GM21576 (cell line): ENCODE results near the gene PXDN.
"Not testable (repeated sequence)": the region's sequence is repeated elsewhere in the genome, so short reads cannot be mapped to it uniquely, and the experiment has no call there.

Source experiments
- ATAC-seq: cut with Tn5 transposase; IDR thresholded peaks from one replicate; pipeline ENCODE4 v1.9.1; 2021; ENCODE audit warnings: mild to moderate bottlenecking, moderate library complexity; ENCODE audit not compliant: unreplicated experiment

The PXDN gene

DNA sequence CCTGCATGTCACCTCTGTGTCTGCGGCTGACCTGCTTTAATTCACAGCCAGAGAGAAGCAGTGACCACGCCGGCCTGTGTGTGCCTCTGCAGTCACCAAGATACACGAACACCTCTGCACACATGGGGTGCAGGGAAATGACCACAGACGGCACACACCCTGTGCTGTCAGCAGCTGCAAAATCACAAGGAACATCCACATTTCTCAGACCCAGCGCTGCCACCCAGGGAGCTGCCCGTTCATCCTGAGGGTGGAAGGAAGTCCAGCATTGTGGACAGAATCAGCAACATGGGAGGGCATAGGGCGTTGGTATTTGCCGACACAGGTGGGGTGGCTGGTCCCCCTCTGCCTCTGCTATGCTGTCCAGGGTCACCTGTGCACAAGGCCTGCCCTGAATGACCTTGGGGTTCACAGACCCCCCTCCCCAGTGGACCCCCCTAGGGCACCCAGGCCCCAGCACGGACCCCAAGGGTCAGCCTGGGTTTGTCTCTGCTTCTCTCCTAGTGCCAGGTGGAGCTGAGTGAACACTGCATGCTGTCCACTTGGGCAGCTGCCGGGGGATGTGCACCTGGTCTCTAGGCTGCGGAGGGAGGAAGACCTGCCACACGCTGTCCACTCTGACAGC is 107.4 kb downstream of the PXDN start:
- ATAC-seq = no peak

GRCh38 chr2:1635823-1636222 is 108.5 kb downstream of the PXDN start:
- ATAC-seq = no peak

GRCh38 chr2:1634681-1635341 is 109.5 kb downstream of the PXDN start:
- no peak for ATAC-seq

DNA sequence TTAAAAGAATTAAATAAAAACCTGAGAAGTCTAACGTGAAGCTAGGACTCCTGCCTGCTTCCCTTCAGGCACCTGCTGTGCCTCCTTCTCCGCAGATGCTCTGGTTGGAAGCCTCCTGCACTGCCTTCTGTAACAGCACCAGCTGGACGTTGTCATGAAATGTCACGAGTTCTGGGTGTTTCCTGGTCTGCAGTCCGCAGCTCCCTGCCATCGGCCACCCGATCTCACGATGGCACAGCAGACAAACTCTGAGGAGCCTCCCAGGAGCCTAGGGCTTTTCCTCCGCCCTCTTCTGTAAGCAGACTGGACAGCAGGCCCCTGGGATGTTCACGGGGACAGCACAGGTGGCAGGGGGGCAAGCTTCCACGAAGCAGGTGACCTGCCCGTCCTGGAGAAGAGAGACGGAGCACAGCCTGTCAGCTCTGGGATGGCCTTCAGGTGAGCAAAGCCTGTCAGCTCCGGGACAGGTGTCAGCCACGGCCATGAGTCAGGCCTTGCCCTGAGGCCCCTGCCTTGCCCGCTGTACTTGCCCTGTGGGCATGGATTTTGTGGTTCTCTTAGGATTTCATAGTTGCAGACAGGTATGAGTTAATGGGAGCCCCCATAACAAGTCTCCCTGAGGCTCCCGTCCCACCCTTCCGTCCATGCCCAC is 110.3 kb downstream of the PXDN start:
- ATAC-seq = no peak

GRCh38 chr2:1633092-1633671 is 111.1 kb downstream of the PXDN start:
- no peak for ATAC-seq

DNA sequence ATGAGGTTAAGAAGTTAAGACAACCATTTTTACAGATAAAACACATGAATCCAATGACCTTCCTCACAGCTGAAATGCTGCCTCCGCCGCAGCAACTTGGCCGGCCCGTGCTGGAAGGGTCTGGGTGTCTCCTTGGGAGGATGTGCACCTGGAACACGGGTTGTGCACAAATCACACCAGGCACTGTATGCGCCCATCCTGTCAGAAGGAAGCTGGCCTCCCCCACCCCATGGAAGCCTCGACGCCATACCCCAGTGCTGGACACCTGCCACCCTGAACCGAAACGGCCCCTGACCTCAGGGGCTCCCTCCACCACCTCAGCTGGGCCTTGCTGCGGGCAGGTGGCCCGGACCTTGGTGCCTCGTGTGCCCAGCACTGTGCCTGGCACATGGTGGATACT is 111.8 kb downstream of the PXDN start:
- no peak for ATAC-seq

GRCh38 chr2:1632002-1632348 is 112.3 kb downstream of the PXDN start:
- ATAC-seq = no peak

DNA sequence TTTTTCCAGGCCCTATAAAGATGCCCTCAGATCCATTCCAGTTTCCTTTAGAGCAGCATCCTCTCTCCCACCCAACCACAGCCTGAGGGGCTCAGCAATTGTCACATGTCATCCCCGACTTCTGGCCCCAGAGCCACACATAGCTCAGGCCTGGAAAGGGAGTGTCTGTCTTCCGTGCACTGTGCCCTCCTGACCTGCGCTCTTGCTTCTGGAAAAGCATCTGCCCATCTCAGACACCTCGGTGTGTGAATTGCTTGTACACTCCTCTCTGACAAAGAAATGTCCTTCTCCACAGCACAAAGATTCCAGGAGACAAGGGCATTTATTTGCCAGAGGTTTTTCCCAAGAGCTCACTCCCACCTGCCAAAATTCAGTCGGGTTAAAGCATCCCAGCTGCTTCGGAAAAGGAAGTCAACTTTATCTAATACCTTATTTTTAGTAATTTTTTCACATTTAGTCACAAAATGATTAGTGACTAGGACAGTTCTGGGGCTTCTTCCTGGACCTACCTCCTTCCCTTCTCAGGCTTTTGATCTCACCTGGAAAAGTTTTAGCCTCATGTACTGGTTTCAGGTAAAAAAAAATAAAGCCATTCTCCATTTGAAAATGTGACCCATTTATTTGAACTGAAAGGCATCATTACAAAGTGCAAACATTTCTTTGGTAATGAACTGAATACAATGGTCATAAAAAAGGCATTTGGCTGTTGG is 112.9 kb downstream of the PXDN start:
- ATAC-seq = no peak

DNA sequence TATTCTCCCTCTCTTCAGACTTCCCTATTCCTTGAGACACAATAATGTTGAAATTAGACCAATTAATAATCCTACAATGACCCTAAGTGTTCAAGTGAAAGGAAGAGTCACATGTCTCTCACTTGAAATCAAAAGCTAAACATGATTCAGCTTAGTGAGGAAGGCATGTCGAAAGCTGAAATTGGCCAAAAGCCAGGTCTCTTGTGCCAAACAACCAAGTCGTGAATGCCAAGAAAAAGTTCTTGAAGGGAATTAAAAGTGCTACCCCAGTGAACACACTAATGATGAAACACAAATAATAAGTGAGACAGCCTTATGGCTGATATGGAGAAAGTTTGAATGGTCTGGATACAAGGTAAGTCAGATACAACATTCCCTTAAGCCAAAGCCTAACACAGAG is 115.4 kb downstream of the PXDN start:
- ATAC-seq = no peak

DNA sequence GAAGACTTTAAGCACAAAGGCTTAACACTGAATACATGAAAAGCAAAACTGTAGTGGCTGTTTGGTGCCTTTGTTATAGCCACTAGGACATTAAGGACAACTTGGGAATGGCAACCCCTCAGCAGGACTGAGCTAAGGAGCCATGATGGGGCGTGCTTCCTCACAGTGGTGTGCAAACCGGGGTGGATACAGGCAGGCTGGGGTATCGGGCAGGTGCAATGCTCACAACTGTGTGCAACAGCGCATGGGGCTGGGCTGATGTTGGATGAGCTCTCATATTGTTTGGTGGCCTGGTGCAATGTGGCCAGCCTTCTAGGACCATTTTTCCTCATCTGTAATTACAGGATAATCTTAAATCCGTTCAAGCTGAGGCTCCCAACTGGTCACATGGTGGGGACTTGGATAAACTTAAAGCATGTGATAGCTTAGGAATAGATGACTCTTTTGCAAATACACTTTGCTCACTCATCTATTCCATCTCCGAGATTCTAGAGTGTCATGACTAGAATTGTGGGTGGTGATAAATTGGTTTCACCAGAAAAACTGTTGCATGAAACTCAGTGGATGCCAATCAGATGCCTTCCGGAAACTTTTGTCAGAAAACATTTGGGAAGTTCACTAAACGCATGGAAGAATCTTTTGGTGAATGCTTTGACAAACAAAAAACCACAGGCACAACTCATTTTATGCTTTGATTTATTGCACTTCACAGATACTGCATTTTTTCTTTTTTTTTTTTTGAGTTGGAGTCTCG is 116.5 kb downstream of the PXDN start:
- ATAC-seq = no peak

DNA sequence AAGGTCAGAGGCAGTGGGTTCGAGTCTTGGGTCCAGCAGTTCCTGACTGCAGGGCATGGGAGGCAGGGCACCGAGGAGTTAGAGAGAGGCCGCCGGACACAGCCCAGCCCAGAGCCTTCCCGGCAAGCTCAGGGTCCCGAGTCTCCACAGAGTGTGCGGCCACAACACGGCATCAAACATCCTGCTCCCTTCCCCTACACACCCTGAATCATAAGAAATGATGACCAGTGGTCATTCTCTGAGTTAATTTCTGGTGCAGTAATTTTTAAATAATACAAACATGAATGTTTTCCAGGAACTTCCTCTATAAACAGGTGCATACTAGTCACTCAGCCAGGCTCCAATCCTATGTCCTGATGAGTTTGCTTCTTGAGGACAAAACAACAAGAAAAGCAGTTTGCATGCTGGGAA is 118.0 kb downstream of the PXDN start:
- no peak for ATAC-seq

DNA sequence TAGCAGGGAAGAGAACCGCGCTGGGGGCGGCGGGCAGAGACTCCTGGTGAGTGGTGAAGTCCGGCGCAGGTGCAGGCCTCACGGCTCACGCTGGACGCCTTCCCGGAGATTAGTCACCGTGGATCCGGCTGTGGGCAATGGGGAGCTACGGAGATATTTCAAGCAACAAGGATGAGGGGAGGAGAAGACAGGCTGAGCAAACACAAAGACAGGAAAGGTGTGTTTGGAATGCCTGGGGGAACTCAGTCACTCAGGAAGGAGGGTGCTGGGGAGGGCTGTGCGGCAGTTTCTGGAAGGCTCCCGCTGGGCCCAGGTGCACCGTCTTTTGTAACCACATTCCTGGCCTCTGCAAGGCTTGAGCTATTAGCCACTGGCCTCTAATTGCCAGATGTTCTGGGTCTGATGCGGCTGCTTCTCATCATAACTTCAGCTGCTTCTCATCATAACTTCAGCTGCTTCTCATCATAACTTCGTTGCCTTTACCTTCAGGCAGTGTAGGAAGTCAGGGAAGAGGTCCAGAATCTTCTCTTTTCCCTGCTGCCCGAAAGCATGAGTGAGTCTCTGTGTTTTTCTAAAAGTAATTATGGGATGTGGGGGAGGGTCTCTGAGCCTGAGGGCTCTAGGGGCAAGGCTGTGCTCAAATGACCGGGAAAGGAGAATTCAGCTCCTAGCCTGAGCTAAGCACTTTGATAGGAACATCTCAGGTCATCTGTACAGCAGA is 118.9 kb downstream of the PXDN start:
- ATAC-seq = no peak

GRCh38 chr2:1623906-1624445 is 120.3 kb downstream of the PXDN start:
- no peak for ATAC-seq

- ATAC-seq = no peak
Observed at GRCh38 chr2:1622521-1623200, 121.7 kb downstream of the PXDN start.

GRCh38 chr2:1621976-1622375 is 122.3 kb downstream of the PXDN start:
- ATAC-seq = not testable (repeated sequence)

- no peak for ATAC-seq
Observed at GRCh38 chr2:1621501-1621900, 122.8 kb downstream of the PXDN start.

DNA sequence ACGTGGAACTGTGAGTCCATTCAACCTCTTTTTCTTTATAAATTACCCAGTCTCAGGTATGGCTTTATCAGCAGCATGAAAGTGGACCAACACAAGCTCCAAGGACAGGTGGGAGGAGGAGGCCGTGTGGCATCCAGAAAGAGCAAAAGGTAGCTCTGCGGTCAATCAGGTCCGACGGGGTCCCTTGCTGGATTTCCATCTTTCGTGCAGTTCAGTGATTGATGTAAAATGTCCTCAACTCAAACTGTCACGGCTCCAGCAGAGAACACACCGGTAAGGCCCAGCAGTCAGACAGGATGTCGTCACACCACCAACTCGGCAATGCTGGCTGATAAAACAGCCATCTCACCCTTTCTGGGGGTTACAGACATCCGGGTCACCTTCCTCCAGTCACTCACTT is 123.3 kb downstream of the PXDN start:
- ATAC-seq = no peak

DNA sequence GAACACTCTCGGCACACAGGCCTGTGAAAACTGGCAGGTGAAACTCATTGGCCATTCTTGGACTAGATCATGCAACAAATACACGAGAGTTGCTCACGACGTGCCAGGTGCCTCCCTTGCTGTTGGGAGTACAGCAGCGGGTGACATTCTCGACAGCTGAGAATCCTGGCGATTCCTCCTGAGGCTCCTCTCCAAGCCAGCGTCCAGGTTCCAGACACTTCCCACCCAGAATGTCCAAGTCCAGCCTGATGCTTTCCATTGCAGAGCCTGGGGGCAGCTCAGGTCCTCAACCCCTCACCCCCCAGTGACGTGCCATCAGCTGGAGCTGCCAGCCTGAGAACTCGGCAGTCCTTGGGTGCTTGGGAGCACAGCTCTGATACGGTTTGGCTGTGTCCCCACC is 124.2 kb downstream of the PXDN start:
- ATAC-seq = no peak

DNA sequence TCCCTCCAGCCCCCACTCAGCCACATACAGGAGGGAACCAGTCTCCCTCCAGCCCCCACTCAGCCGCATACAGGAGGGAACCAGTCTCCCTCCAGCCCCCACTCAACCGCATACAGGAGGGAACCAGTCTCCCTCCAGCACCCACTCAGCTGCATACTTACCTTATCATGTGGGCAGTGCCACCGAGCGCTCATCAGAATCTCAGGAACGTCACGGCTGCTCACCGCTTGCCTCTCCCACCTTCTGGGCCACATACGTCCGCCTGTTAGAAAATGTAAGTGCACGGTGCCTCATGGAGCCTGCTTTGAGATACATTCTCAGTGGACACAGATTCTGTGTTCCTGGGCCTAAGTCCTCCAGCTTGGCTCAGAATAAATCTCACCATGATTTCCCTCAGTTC is 124.8 kb downstream of the PXDN start:
- no peak for ATAC-seq
